Colonic mucosa (tissue), 4 donors: ENCODE measurements around the gene DHX34. TPM values are rescaled to one million over a fixed set of nuclear protein-coding genes. Genes with fewer than 3 reads are reported as not detected.
A peak's percentile ranks its signal among the peaks of the same experiment; 100 is the strongest.

Experiments used
- DNase-seq: peaks from one replicate; pipeline ENCODE4 v3.0.0-alpha.2; 2020
- H3K27ac ChIP-seq: fragments of 200-600 bp; one replicate; pipeline ENCODE4 v1.8.0; 2021
- H3K27me3 ChIP-seq: fragments of 200-600 bp; one replicate; pipeline ENCODE4 v1.8.0; 2021
- H3K36me3 ChIP-seq: fragments of 200-600 bp; one replicate; pipeline ENCODE4 v1.8.0; 2021
- H3K4me1 ChIP-seq: fragments of 200-600 bp; one replicate; pipeline ENCODE4 v1.8.0; 2021; ENCODE audit warnings: mild to moderate bottlenecking
- H3K4me3 ChIP-seq: fragments of 200-600 bp; one replicate; pipeline ENCODE4 v1.8.0; 2021
- H3K9ac ChIP-seq, 2 donors: one replicate each; pipeline ENCODE4 v1.7.0; 2013; ENCODE audit warnings: control low read depth in 2 of 2, low read depth in 2 of 2, low read length in 2 of 2
- H3K9me3 ChIP-seq: fragments of 200-600 bp; one replicate; pipeline ENCODE4 v1.8.0; 2021
- intact Hi-C: fragments of 100-400 bp; cut with DNase I; formaldehyde crosslinking; loops from one replicate; pipeline ENCODE4 v1.14.1; 2022
- total RNA-seq, 2 donors: library from RNA; stranded (reverse); fragmentation: NEBNext Ultra II Directional in 1 of 2; extraction: Animal tissue kit (Norgen Biotek cat#: 25700) in 1 of 2; gene quantifications; one replicate each; pipeline ENCODE4 v1.2.1, GENCODE V29; 2021
- TF ChIP-seq, protein P1 (sequence below): fragments of 200-600 bp; IDR thresholded peaks from one replicate; pipeline ENCODE4 v1.8.0; 2022; ENCODE audit warnings: antibody characterized with exemption, mild to moderate bottlenecking
- donor health status: healthy.
- donor health status: DM: no; HTN: no; CAD: no.
- donor health status: DM: no; HTN: no; CAD: no.

Gene DHX34
- total RNA-seq, 2 donors from 2014 or later = 6.3 to 17.8 TPM

- intact Hi-C loops = no loop called here
- Histone ChIP-seq H3K36me3 (no peaks in the 10 kb centered on the region), H3K27me3 (no peaks in the 10 kb centered on the region), H3K9ac (no peak overlapping the region), H3K4me1 (no peaks in the 10 kb centered on the region), H3K4me3 (no peak overlapping the region), H3K9me3 (no peaks in the 10 kb centered on the region), H3K27ac (no peak overlapping the region)
- no peak for DNase-seq
- TF ChIP-seq, protein P1, sequence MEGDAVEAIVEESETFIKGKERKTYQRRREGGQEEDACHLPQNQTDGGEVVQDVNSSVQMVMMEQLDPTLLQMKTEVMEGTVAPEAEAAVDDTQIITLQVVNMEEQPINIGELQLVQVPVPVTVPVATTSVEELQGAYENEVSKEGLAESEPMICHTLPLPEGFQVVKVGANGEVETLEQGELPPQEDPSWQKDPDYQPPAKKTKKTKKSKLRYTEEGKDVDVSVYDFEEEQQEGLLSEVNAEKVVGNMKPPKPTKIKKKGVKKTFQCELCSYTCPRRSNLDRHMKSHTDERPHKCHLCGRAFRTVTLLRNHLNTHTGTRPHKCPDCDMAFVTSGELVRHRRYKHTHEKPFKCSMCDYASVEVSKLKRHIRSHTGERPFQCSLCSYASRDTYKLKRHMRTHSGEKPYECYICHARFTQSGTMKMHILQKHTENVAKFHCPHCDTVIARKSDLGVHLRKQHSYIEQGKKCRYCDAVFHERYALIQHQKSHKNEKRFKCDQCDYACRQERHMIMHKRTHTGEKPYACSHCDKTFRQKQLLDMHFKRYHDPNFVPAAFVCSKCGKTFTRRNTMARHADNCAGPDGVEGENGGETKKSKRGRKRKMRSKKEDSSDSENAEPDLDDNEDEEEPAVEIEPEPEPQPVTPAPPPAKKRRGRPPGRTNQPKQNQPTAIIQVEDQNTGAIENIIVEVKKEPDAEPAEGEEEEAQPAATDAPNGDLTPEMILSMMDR = no peak
Observed at GRCh38 chr19:47390533-47391488, 41.7 kb downstream of the DHX34 start.

DNA sequence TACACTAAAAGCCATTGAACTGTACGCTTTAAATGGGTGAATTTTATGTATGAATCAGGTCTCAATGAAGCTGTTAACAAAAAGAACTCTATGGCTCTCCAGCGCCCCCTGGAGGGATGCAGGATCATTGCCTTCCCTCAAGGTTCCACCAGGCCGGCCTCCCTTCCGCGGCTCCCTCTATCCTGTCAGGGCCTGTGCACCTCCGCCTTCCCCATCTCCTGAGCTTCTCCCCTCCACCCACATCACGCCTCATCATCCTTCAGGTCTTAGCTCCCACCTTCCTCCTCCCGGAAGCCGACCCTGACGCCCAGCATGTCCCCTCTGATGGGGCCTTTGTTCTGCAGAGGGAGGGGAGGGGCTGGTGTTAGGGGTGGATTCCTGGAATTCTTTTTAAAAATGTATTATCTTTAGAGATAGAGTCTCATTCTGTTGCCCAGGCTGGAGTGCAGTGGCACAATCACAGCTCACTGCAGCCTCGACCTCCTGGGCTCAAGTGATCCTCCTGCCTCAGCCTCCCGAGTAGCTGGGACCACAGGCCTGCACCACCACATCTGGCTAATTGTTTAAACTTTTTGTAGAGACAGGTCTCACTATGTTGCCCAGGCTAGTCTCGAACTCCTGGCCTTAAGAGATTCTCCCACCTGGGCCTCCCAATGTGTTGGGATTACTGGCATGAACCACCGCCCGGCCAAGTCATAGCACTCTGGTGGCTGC lies 42.6 kb downstream of the DHX34 start:
- Histone ChIP-seq H3K4me1 (no peaks in the 10 kb centered on the region), H3K4me3 (no peak overlapping the region), H3K27ac (no peak overlapping the region), H3K9ac (no peak overlapping the region), H3K9me3 (no peaks in the 10 kb centered on the region), H3K36me3 (no peaks in the 10 kb centered on the region), H3K27me3 (no peaks in the 10 kb centered on the region)
- DNase-seq = peak; percentile 76
- intact Hi-C loops = no loop called here
- TF ChIP-seq, protein P1 = peak; percentile 90

DNA sequence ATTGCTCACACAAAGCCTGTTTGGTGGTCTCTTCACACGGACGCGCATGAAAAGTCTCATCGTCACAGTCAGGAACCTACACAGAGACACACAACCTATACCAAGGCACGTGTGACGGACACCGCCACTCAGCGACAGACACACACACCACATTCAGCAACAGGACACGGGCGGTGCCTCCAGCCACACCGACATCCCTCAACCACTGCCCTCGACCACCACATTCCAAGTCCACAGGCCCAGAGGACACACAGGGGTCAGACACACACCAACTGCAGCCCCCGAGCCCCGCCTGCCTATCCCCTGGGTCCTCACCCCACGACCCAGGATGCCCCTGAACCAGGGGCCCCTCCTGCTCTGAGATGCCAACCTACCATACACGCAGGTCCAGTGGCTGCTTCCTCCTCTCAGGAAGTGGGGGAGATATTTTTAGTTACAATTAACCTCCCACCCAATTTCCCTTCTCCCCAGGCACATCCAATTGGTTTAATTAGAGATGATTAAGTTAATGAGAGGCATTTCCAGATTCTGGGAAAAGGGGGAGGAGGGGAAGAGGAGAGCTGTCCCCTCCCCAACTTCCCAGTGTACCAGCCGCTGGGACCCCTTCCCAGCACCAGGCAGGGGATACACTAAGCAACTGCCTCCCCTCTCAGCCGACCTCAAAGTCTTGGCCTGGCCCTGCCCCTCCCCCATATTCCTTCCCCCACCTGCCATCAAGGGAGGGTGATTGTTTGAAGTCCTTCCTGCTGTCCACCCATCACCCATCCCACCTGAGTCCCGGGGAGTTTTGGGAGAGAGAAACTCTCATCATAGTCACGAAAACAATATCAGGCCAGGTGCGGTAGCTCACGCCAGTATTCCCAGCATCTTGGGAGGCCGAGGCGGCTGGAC lies 49.8 kb downstream of the DHX34 start:
- TF ChIP-seq, protein P1 = no peak
- no peak overlapping the region for H3K27ac ChIP-seq
- H3K4me3 ChIP-seq = no peak overlapping the region
- no peak overlapping the region for H3K9ac ChIP-seq
- intact Hi-C loops = no loop called here
- H3K9me3 ChIP-seq = no peaks in the 10 kb centered on the region
- no peaks in the 10 kb centered on the region for H3K36me3 ChIP-seq
- no peaks in the 10 kb centered on the region for H3K27me3 ChIP-seq
- no peak for DNase-seq
- no peaks in the 10 kb centered on the region for H3K4me1 ChIP-seq

GRCh38 chr19:47402504-47402903 lies 53.4 kb downstream of the DHX34 start:
- H3K27me3 ChIP-seq = no peaks in the 10 kb centered on the region
- no peaks in the 10 kb centered on the region for H3K36me3 ChIP-seq
- H3K27ac ChIP-seq = no peak overlapping the region
- TF ChIP-seq, protein P1 = no peak
- no peak overlapping the region for H3K9ac ChIP-seq
- intact Hi-C loops = no loop called here
- no peaks in the 10 kb centered on the region for H3K9me3 ChIP-seq
- DNase-seq = no peak
- H3K4me3 ChIP-seq = no peak overlapping the region
- no peaks in the 10 kb centered on the region for H3K4me1 ChIP-seq
